Inflammatory macrophage treated with lipopolysaccharide for 4 hours (primary cell): ENCODE measurements around the gene AFF2.
"Not testable (repeated sequence)": the region's sequence is repeated elsewhere in the genome, so short reads cannot be mapped to it uniquely, and the experiment has no call there.

Experiments used
- DNase-seq: peaks from one replicate; pipeline ENCODE4 v3.0.0-alpha.2; 2020

Gene AFF2

GRCh38 chrX:148871422-148872160 is 371.2 kb downstream of the AFF2 start:
- DNase-seq, result no peak

GRCh38 chrX:148872161-148872535 is 371.7 kb downstream of the AFF2 start:
- DNase-seq, result no peak

- no peak for DNase-seq
Observed at GRCh38 chrX:148872881-148873280, 372.5 kb downstream of the AFF2 start.

GRCh38 chrX:148874636-148875246 is 374.3 kb downstream of the AFF2 start:
- no peak for DNase-seq

- DNase-seq, result no peak
Observed at GRCh38 chrX:148878371-148878770, 378.0 kb downstream of the AFF2 start.

- no peak for DNase-seq
Observed at GRCh38 chrX:148885203-148885602, 384.8 kb downstream of the AFF2 start.

- DNase-seq, result no peak
Observed at GRCh38 chrX:148893395-148893794, 393.0 kb downstream of the AFF2 start.

GRCh38 chrX:148902581-148902980 is 402.2 kb downstream of the AFF2 start:
- DNase-seq, result no peak

GRCh38 chrX:148903176-148903575 is 402.8 kb downstream of the AFF2 start:
- DNase-seq, result no peak

GRCh38 chrX:148904421-148905111 is 404.1 kb downstream of the AFF2 start:
- DNase-seq, result no peak

- DNase-seq, result no peak
Observed at GRCh38 chrX:148905400-148905799, 405.0 kb downstream of the AFF2 start.

GRCh38 chrX:148906628-148907027 is 406.2 kb downstream of the AFF2 start:
- not testable (repeated sequence) for DNase-seq

GRCh38 chrX:148909758-148910157 is 409.3 kb downstream of the AFF2 start:
- DNase-seq, result no peak

GRCh38 chrX:148913971-148914370 is 413.6 kb downstream of the AFF2 start:
- DNase-seq, result no peak

GRCh38 chrX:148914783-148915182 is 414.4 kb downstream of the AFF2 start:
- no peak for DNase-seq

GRCh38 chrX:148915474-148915873 is 415.1 kb downstream of the AFF2 start:
- no peak for DNase-seq

GRCh38 chrX:148917441-148917840 is 417.0 kb downstream of the AFF2 start:
- peak; percentile 51 for DNase-seq

GRCh38 chrX:148923631-148924030 is 423.2 kb downstream of the AFF2 start:
- DNase-seq, result no peak

- DNase-seq, result no peak
Observed at GRCh38 chrX:148926371-148926770, 426.0 kb downstream of the AFF2 start.

- DNase-seq, result peak; percentile 46
Observed at GRCh38 chrX:148928811-148929210, 428.4 kb downstream of the AFF2 start.

- DNase-seq, result no peak
Observed at GRCh38 chrX:148929686-148930085, 429.3 kb downstream of the AFF2 start.

- DNase-seq, result peak; percentile 54
Observed at GRCh38 chrX:148930206-148930729, 429.9 kb downstream of the AFF2 start.

GRCh38 chrX:148933881-148934280 is 433.5 kb downstream of the AFF2 start:
- DNase-seq, result no peak

- DNase-seq, result no peak
Observed at GRCh38 chrX:148938348-148938747, 437.9 kb downstream of the AFF2 start.
